ENCODE results near the gene GIGYF2.

GIGYF2 gene, protein sequence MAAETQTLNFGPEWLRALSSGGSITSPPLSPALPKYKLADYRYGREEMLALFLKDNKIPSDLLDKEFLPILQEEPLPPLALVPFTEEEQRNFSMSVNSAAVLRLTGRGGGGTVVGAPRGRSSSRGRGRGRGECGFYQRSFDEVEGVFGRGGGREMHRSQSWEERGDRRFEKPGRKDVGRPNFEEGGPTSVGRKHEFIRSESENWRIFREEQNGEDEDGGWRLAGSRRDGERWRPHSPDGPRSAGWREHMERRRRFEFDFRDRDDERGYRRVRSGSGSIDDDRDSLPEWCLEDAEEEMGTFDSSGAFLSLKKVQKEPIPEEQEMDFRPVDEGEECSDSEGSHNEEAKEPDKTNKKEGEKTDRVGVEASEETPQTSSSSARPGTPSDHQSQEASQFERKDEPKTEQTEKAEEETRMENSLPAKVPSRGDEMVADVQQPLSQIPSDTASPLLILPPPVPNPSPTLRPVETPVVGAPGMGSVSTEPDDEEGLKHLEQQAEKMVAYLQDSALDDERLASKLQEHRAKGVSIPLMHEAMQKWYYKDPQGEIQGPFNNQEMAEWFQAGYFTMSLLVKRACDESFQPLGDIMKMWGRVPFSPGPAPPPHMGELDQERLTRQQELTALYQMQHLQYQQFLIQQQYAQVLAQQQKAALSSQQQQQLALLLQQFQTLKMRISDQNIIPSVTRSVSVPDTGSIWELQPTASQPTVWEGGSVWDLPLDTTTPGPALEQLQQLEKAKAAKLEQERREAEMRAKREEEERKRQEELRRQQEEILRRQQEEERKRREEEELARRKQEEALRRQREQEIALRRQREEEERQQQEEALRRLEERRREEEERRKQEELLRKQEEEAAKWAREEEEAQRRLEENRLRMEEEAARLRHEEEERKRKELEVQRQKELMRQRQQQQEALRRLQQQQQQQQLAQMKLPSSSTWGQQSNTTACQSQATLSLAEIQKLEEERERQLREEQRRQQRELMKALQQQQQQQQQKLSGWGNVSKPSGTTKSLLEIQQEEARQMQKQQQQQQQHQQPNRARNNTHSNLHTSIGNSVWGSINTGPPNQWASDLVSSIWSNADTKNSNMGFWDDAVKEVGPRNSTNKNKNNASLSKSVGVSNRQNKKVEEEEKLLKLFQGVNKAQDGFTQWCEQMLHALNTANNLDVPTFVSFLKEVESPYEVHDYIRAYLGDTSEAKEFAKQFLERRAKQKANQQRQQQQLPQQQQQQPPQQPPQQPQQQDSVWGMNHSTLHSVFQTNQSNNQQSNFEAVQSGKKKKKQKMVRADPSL (N-terminal part only)

DNA sequence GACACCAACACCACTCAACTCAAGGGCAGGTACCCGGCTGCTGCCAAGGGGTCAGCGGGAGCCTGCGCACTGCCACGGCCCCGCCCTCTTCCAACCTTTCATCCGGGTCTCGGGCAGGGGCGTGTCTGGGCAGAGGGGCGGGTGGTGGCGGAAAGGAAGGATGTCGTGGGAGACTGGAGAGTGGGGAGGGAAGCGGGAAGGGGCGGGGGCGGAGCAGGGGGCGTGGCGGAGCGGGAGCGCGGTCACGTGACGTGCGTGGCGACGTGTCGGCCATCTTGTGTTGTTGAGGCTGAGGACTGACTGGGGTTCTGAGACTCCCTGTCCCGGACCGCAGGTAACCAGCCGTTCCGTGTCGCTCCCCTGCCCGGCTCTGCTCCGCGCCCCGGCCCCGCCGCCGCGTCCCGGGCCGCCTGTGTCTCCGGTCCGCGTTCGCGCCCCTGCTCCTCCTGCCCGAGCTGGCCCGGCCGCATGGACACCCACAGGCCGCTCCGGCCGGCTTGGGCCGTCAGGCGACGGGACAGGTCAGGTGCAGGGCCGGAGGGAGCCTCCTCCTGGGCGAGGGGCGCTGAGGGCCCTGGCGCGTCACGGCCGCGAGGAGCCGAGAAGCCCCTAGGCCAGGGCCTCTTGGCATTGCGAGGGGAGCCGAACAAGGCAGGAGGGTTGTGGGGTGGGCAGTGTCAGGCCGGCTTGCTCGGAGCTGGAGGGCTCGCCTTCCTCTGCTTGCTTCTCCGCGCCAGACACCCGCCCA is at the start of gene GIGYF2:
GIGYF2 (plus strand) TSS at position 273 of the 748 bp plus-strand sequence. CDS start 37,867 bp downstream, outside the sequence.
- peaks cover 6% of the 10 kb centered on the region for H3K9me3 Mint-ChIP-seq
- ATAC-seq (peak; percentile 95), DNase-seq (peak; percentile 96)
- H3K27me3 Mint-ChIP-seq: no peaks in the 10 kb centered on the region
- H3K4me3 Mint-ChIP-seq: peak within 1 kb of the TSS; percentile 95
- peak within 1 kb of the TSS; percentile 91 for H3K27ac Mint-ChIP-seq
- H3K36me3 Mint-ChIP-seq (ENCODE audit: low read depth): peaks cover 19% of the 10 kb centered on the region
- H3K4me1 Mint-ChIP-seq: peaks cover 30% of the 10 kb centered on the region

DNA sequence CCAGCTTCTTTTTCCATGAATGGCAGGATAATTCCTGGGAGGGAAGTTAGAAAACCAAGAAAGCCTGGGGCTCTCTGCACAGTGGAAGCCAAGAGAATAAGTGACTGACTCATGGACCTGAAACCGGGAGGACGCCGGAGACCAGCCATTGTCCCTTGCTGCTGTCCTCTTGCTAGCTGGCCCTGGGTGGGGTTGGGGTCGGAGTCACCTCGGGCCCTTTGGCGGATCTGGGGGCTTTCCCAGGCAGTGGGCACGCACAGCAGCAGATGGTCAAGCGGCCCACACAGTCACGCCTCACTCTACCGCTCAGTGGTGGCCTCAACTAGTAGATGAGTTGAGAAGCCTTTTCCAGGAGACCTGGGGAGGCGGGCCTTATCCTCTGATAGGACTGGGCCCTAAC is 48.1 kb upstream of the GIGYF2 start:
- ATAC-seq: no peak
- no peak overlapping the region for H3K27ac Mint-ChIP-seq
- H3K36me3 Mint-ChIP-seq (ENCODE audit: low read depth): no peaks in the 10 kb centered on the region
- no peaks in the 10 kb centered on the region for H3K4me1 Mint-ChIP-seq
- no peaks in the 10 kb centered on the region for H3K9me3 Mint-ChIP-seq
- peaks cover 2% of the 10 kb centered on the region for H3K27me3 Mint-ChIP-seq
- DNase-seq: no peak
- no peak overlapping the region for H3K4me3 Mint-ChIP-seq

GRCh38 chr2:232652505-232652851 is 44.7 kb upstream of the GIGYF2 start:
- Mint-ChIP-seq H3K9me3 (no peaks in the 10 kb centered on the region), H3K36me3 (ENCODE audit: low read depth) (no peaks in the 10 kb centered on the region), H3K4me3 (no peak overlapping the region), H3K27ac (no peak overlapping the region), H3K27me3 (no peaks in the 10 kb centered on the region), H3K4me1 (no peaks in the 10 kb centered on the region)
- DNase-seq (no peak), ATAC-seq (no peak)

- no peaks in the 10 kb centered on the region for H3K27me3 Mint-ChIP-seq
- no peak overlapping the region for H3K4me3 Mint-ChIP-seq
- no peak overlapping the region for H3K27ac Mint-ChIP-seq
- ATAC-seq (no peak), DNase-seq (no peak)
- no peaks in the 10 kb centered on the region for H3K36me3 Mint-ChIP-seq (ENCODE audit: low read depth)
- no peaks in the 10 kb centered on the region for H3K4me1 Mint-ChIP-seq
- no peaks in the 10 kb centered on the region for H3K9me3 Mint-ChIP-seq
Observed at GRCh38 chr2:232653441-232653840, 43.7 kb upstream of the GIGYF2 start.

DNA sequence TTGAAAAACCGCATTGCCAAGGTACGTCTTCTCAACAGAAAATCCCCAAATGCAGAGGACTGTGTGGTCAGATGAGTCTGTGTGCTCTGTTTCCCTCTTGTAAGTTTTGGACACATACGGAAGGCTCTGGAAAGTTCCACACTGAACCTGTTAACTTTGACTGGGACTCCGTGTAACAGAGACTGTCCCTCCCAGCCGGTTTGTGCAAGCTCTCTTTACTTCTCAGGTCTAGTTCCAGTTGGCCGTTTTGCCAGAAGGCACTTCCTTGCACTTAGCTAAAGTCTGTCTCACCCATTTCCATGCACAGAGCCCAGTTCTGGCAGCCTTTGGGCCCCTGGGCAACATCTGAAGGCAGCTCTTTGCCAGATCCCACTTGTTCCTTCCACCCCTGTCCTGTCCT is 41.7 kb upstream of the GIGYF2 start:
- ATAC-seq: no peak
- Mint-ChIP-seq H3K9me3 (no peaks in the 10 kb centered on the region), H3K27ac (no peak overlapping the region), H3K27me3 (no peaks in the 10 kb centered on the region), H3K4me3 (no peak overlapping the region), H3K36me3 (ENCODE audit: low read depth) (no peaks in the 10 kb centered on the region), H3K4me1 (no peaks in the 10 kb centered on the region)
- no peak for DNase-seq

GRCh38 chr2:232658217-232658785 is 38.8 kb upstream of the GIGYF2 start:
- no peak for ATAC-seq
- Mint-ChIP-seq H3K36me3 (ENCODE audit: low read depth) (no peaks in the 10 kb centered on the region), H3K4me3 (no peak overlapping the region), H3K4me1 (no peaks in the 10 kb centered on the region), H3K27me3 (peaks cover 2% of the 10 kb centered on the region), H3K27ac (no peak overlapping the region), H3K9me3 (no peaks in the 10 kb centered on the region)
- no peak for DNase-seq

DNA sequence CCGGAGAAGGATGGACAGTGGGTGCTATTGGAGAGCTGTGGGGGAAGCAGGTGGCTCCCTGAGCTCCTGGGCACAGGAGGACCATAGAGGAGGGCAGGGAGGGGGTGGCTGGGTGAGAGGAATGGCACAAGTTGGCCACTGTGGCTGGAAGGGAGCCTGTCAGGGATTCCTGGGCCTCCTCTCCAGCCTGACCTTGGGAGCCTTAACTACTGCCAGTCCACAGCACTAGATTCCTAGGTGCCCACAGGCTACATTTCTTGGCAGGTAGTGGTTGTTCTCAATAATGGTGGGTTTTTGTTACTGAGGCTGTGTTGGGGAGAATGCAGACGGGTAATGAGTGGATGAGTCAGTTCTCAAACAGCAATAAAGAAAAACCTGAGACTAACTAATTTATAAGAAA is 37.8 kb upstream of the GIGYF2 start:
- no peaks in the 10 kb centered on the region for H3K9me3 Mint-ChIP-seq
- H3K4me3 Mint-ChIP-seq: no peak overlapping the region
- H3K4me1 Mint-ChIP-seq: no peaks in the 10 kb centered on the region
- DNase-seq (no peak), ATAC-seq (no peak)
- H3K27me3 Mint-ChIP-seq: peaks cover 2% of the 10 kb centered on the region
- no peak overlapping the region for H3K27ac Mint-ChIP-seq
- no peaks in the 10 kb centered on the region for H3K36me3 Mint-ChIP-seq (ENCODE audit: low read depth)

DNA sequence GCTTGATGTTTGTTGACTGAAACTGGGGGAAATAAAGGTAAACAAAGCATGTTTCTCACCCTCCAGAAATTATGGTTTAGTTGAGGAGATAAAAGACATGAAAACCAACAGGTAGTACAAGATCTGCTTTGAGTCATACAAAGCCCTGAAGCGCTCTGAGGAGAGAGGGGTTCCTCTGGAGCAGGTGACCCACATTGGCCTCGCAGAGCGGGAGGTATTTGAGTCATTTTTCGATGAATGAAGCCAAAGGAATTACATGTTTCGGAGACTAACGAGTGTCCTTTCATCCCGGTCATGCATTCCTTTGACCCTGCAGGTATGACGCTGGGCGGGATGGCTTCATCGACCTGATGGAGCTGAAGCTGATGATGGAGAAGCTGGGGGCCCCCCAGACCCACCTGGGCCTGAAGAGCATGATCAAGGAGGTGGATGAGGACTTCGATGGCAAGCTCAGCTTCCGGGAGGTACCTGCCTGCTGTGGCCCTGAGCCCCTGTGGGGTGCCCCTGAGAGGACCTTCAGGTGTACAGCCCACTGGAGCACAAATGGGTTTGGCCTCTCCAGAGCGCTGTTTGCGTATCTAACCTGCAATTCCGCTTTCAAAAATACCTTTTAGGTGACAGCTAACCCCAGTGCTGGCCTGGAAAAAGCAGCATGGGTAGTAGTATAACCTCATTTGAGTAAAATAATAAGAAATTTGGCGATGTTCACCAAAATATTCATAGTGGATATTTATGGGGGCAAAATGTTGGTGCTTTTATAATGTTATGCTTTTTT is 34.5 kb upstream of the GIGYF2 start:
- Mint-ChIP-seq H3K36me3 (ENCODE audit: low read depth) (no peaks in the 10 kb centered on the region), H3K9me3 (no peaks in the 10 kb centered on the region), H3K27ac (no peak overlapping the region), H3K4me1 (no peaks in the 10 kb centered on the region), H3K27me3 (peaks cover 2% of the 10 kb centered on the region), H3K4me3 (no peak overlapping the region)
- DNase-seq (no peak), ATAC-seq (no peak)

DNA sequence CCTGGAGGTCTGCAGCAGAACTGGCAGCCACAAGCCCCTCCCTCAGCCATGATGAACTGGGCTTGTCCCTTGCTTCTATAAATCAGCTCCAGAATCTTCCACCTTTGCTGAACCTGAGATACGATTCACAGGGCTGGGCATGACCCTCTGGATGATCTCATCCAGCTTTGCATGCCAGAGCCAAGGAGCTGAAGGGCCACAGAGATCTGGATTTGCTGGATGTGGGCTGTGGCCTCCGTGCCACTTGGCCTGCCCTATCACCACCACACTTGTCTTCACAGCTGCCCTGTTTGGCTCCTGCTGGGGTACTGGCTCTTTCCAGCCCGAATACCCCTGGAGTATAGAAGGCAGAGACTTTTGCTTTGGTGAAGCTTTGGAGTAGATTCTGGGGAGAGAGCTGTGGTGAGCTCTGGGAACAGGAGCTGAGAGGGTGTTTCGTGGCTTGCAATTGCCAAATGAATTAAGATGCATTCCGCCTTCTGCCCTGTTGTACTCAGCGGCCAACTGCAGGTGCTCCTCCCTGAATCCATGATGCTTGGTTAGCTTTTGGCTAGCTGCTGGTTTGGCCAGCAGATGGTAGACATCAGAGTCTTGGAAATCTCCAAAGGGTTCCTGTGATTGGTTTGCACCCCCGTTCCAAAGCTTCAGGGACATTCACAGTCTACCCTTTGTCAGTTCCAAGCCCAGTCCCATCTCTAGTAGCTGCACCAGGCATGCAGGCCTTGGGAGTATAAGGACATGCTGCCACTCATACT is 30.9 kb upstream of the GIGYF2 start:
- no peak for DNase-seq
- Mint-ChIP-seq H3K27ac (no peak overlapping the region), H3K4me1 (no peaks in the 10 kb centered on the region), H3K4me3 (no peak overlapping the region), H3K9me3 (no peaks in the 10 kb centered on the region), H3K27me3 (peaks cover 7% of the 10 kb centered on the region), H3K36me3 (ENCODE audit: low read depth) (no peaks in the 10 kb centered on the region)
- no peak for ATAC-seq

GRCh38 chr2:232667989-232668583 is 29.0 kb upstream of the GIGYF2 start:
- Mint-ChIP-seq H3K27ac (no peak overlapping the region), H3K27me3 (peaks cover 7% of the 10 kb centered on the region), H3K9me3 (no peaks in the 10 kb centered on the region), H3K4me1 (no peaks in the 10 kb centered on the region), H3K4me3 (no peak overlapping the region), H3K36me3 (ENCODE audit: low read depth) (no peaks in the 10 kb centered on the region)
- DNase-seq (no peak), ATAC-seq (no peak)

- DNase-seq: no peak
- peaks cover 7% of the 10 kb centered on the region for H3K27me3 Mint-ChIP-seq
- no peak for ATAC-seq
- no peaks in the 10 kb centered on the region for H3K36me3 Mint-ChIP-seq (ENCODE audit: low read depth)
- no peak overlapping the region for H3K27ac Mint-ChIP-seq
- H3K9me3 Mint-ChIP-seq: no peaks in the 10 kb centered on the region
- no peak overlapping the region for H3K4me3 Mint-ChIP-seq
- no peaks in the 10 kb centered on the region for H3K4me1 Mint-ChIP-seq
Observed at GRCh38 chr2:232668805-232669444, 28.2 kb upstream of the GIGYF2 start.

GRCh38 chr2:232672588-232672987 is 24.5 kb upstream of the GIGYF2 start:
- Mint-ChIP-seq H3K27ac (no peak overlapping the region), H3K27me3 (peaks cover 7% of the 10 kb centered on the region), H3K9me3 (no peaks in the 10 kb centered on the region), H3K36me3 (ENCODE audit: low read depth) (no peaks in the 10 kb centered on the region), H3K4me3 (no peak overlapping the region), H3K4me1 (no peaks in the 10 kb centered on the region)
- DNase-seq: no peak
- no peak for ATAC-seq
